Pancreas (tissue), 10 donors: ENCODE data around the gene DDX50. TPM values are rescaled to one million over a fixed set of nuclear protein-coding genes. Genes with fewer than 3 reads are reported as not detected.
"Not testable (repeated sequence)": the region's sequence is repeated elsewhere in the genome, so short reads cannot be mapped to it uniquely, and the experiment has no call there.

Experiments
- ATAC-seq, 4 donors: fragments of 200-7000 bp; cut with Tn5 transposase; one replicate each; pipeline versions ENCODE4 v1.8.0 to v1.9.1; 2020; ENCODE audit warnings: mild to moderate bottlenecking in 4 of 4, moderate library complexity in 4 of 4
- DNase-seq, 6 donors: peaks; one replicate each; pipeline ENCODE4 v3.0.0-alpha.2; 2020
- FAIRE-seq: peaks from 2 replicates; lab custom pipeline; 2012; peaks lifted over from hg19 to GRCh38; lab: Jason Lieb, UNC
- H3K27ac ChIP-seq, 4 donors: fragments of 200-600 bp; sonication (generic); 1 replicate in 3 of 4; 2 replicates in 1 of 4; pipeline versions ENCODE4 v1.5.0 to v1.8.0; 2020
- H3K27me3 ChIP-seq, 4 donors: fragments of 200-600 bp; one replicate each; pipeline ENCODE4 v1.8.0; 2021
- H3K36me3 ChIP-seq, 3 donors: fragments of 200-600 bp; sonication (generic) in 1 of 3; one replicate each; pipeline versions ENCODE4 v1.5.0 to v1.8.0; 2020 to 2021
- H3K4me1 ChIP-seq, 3 donors: fragments of 200-600 bp; one replicate each; pipeline ENCODE4 v1.8.0; 2021
- H3K4me3 ChIP-seq, 4 donors: fragments of 200-600 bp; sonication (generic) in 2 of 4; one replicate each; pipeline versions ENCODE4 v1.5.0 to v1.8.0; 2020 to 2021
- H3K9me3 ChIP-seq, 4 donors: fragments of 200-600 bp; one replicate each; pipeline ENCODE4 v1.8.0; 2021
- WGBS, 2 donors: extraction: QIAGEN DNeasy Blood & Tissue Kit; methylation state at CpG; one replicate each; pipeline ENCODE4 v1.1.7; 2013; 5-methylcytosine and 5-hydroxymethylcytosine counted together
- intact Hi-C, 3 donors: fragments of 100-400 bp; cut with DNase I; formaldehyde crosslinking; loops; one replicate each; pipeline versions ENCODE4 v1.11.1 to v1.14.2; 2022
- polyA plus RNA-seq, 2 donors: library from polyadenylated mRNA; stranded (reverse); fragments of 200-250 nt; gene quantifications; one replicate each; pipeline ENCODE4 v1.2.3, GENCODE V29; 2013
- total RNA-seq, 6 donors: library from RNA; stranded (reverse); fragmentation: NEBNext Ultra II Directional in 4 of 6; extraction: Animal tissue kit (Norgen Biotek cat#: 25700) in 4 of 6; gene quantifications; one replicate each; pipeline versions ENCODE4 v1.2.1 to v1.2.4, GENCODE V29; 2021 to 2023
- TF ChIP-seq, protein P1 (sequence below), 4 donors: fragments of 200-600 bp; sonication (generic) in 3 of 4; IDR thresholded peaks; one replicate each; pipeline versions ENCODE4 v1.5.0 to v1.8.0; 2021; ENCODE audit warnings: antibody characterized with exemption in 4 of 4
- donor health status: healthy with polysubstance abuse.
- donor health status: DM: no; HTN: no; CAD: no; lungs with moderate emphysema.
- donor health status: DM: no; HTN: no; CAD: no.
- donor health status: control.
- donor health status: control.
- donor health status: Bipolar disorder and iron deficiency.
- donor health status: DM: yes; HTN: yes; CAD: no.
- donor health status: DM: no; HTN: no; CAD: no.
- donor health status: DM: no; HTN: no; CAD: no.
- donor health status: DM: yes; HTN: yes; CAD: no.

DDX50 gene
- total RNA-seq (10 to 100 TPM; 14.3 to 27.9 (median 18.8) TPM), polyA plus RNA-seq (10 to 100 TPM in 1 of 2 donors, 1 to 10 TPM in 1; 9.1 to 18.2 TPM)

- intact Hi-C loops, result no loop called here
- 0% methylated on average over 47 of the region's 47 CpGs for WGBS, 2 donors
- no peaks in the 10 kb centered on the region for H3K9me3 ChIP-seq
- H3K4me3 ChIP-seq, result peak within 1 kb of the TSS; percentile 73 to 84 (median 76)
- H3K27me3 ChIP-seq, result no peaks in the 10 kb centered on the region
- TF ChIP-seq, protein P1, sequence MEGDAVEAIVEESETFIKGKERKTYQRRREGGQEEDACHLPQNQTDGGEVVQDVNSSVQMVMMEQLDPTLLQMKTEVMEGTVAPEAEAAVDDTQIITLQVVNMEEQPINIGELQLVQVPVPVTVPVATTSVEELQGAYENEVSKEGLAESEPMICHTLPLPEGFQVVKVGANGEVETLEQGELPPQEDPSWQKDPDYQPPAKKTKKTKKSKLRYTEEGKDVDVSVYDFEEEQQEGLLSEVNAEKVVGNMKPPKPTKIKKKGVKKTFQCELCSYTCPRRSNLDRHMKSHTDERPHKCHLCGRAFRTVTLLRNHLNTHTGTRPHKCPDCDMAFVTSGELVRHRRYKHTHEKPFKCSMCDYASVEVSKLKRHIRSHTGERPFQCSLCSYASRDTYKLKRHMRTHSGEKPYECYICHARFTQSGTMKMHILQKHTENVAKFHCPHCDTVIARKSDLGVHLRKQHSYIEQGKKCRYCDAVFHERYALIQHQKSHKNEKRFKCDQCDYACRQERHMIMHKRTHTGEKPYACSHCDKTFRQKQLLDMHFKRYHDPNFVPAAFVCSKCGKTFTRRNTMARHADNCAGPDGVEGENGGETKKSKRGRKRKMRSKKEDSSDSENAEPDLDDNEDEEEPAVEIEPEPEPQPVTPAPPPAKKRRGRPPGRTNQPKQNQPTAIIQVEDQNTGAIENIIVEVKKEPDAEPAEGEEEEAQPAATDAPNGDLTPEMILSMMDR (IDR thresholded peaks at IDR 0.05), result no peak
- peak; percentile 95 to 98 (median 97) for DNase-seq
- H3K4me1 ChIP-seq, result peaks cover 3 to 16% (median 8%) of the 10 kb centered on the region in 3 donors
- peak; percentile 96 to 99 (median 98) for ATAC-seq
- no peaks in the 10 kb centered on the region for H3K36me3 ChIP-seq
- FAIRE-seq, result peak; percentile 95
- peak within 1 kb of the TSS; percentile 95 to 99 (median 98) for H3K27ac ChIP-seq
These were observed at the start of gene DDX50 for GRCh38 chr10:68901105-68901927. Gene DDX50 (plus strand): TSS chr10:68901315. CDS start chr10:68901385, 70 bp downstream.

DNA sequence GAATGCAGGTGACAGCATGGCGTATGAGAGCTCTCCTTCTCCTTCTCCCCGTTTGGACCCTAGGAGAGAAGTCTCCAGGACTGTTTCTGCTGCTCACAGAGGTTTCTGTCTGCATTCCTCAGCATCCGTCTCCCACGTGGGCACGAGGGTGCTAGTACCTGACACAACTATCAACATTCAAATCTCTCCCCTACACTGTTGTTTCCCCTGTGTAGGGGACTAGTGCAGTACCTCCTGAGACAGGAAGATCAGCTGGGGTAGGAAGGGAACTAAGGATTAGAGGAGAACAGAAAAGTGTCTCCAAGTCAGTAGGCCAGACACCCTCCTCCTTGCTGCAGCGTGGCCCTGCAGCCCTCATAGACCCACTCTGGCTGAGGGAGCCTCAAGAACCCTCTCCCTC is 44.8 kb upstream of the DDX50 start:
- no peak overlapping the region for H3K27ac ChIP-seq
- 66 to 74% methylated on average over 6 of the region's 6 CpGs for WGBS, 2 donors
- DNase-seq (no peak), ATAC-seq (no peak), FAIRE-seq (no peak)
- no peak overlapping the region for H3K4me3 ChIP-seq
- intact Hi-C loops, result no loop called here
- TF ChIP-seq, protein P1 (IDR thresholded peaks at IDR 0.05), result no peak
- no peaks in the 10 kb centered on the region for H3K27me3 ChIP-seq
- H3K9me3 ChIP-seq, result no peaks in the 10 kb centered on the region
- no peaks in the 10 kb centered on the region for H3K4me1 ChIP-seq
- H3K36me3 ChIP-seq, result no peaks in the 10 kb centered on the region

DNA sequence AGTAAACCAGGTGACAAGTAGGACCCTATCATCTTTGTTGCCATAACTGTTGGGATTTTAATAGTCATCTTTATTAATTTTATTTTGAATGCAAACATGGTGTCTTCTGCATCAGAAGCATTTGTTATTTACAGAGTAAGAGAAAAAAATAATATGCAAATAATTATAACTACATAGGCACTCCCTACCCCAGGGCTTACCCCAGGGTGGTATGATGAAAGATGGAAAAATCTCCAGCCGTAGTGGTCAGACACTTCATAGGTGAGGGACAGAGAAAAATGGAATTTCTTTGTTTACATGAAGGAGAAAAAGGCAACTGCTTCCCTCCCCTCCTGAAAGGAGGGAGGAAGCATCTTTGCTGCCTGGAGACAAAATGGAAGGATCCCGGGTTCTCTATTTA is 44.1 kb upstream of the DDX50 start:
- no peaks in the 10 kb centered on the region for H3K27me3 ChIP-seq
- intact Hi-C loops, result no loop called here
- no peaks in the 10 kb centered on the region for H3K4me1 ChIP-seq
- WGBS, 2 donors, result 67 to 80% methylated on average over 2 of the region's 2 CpGs
- DNase-seq, result no peak
- no peak for FAIRE-seq
- no peak overlapping the region for H3K4me3 ChIP-seq
- no peaks in the 10 kb centered on the region for H3K9me3 ChIP-seq
- H3K27ac ChIP-seq, result no peak overlapping the region
- no peak for ATAC-seq
- no peaks in the 10 kb centered on the region for H3K36me3 ChIP-seq
- TF ChIP-seq, protein P1 (IDR thresholded peaks at IDR 0.05), result no peak

- Histone ChIP-seq H3K4me3 (no peak overlapping the region), H3K4me1 (no peaks in the 10 kb centered on the region), H3K27me3 (no peaks in the 10 kb centered on the region), H3K36me3 (no peaks in the 10 kb centered on the region), H3K27ac (no peak overlapping the region), H3K9me3 (no peaks in the 10 kb centered on the region)
- ATAC-seq, result no peak
- no peak for FAIRE-seq
- 92 to 93% methylated on average over 5 of the region's 5 CpGs for WGBS, 2 donors
- intact Hi-C loops, result no loop called here
- DNase-seq, result no peak
- TF ChIP-seq, protein P1 (IDR thresholded peaks at IDR 0.05), result no peak
These were observed 39.9 kb upstream of the DDX50 start for GRCh38 chr10:68861253-68861652.

GRCh38 chr10:68864611-68865010 is 36.5 kb upstream of the DDX50 start:
- WGBS, 2 donors, result 94 to 97% methylated on average over 1 of the region's 1 CpG
- DNase-seq (no peak), FAIRE-seq (no peak), ATAC-seq (no peak)
- Histone ChIP-seq H3K9me3 (no peaks in the 10 kb centered on the region), H3K36me3 (no peaks in the 10 kb centered on the region), H3K4me1 (no peaks in the 10 kb centered on the region), H3K27ac (no peak overlapping the region), H3K4me3 (no peak overlapping the region), H3K27me3 (no peaks in the 10 kb centered on the region)
- intact Hi-C loops, result no loop called here
- TF ChIP-seq, protein P1 (IDR thresholded peaks at IDR 0.05), result no peak

GRCh38 chr10:68868173-68868572 is 32.9 kb upstream of the DDX50 start:
- H3K4me1 ChIP-seq, FAIRE-seq, H3K4me3 ChIP-seq, intact Hi-C loops, DNase-seq, H3K27me3 ChIP-seq, H3K9me3 ChIP-seq, ATAC-seq, H3K36me3 ChIP-seq, H3K27ac ChIP-seq: not testable (repeated sequence)
- WGBS, 2 donors, result 96% methylated on average over 8 of the region's 8 CpGs
